IPS-18c (cell line): Measurements from ENCODE around the gene RABGAP1L.

ENCODE experiments used
- H3K4me3 ChIP-seq: 2 replicates; pipeline ENCODE4 v1.7.0; 2013; ENCODE audit warnings: low read depth, mild to moderate bottlenecking, low read length, moderate library complexity; ENCODE audit not compliant: insufficient read depth
- H3K9me3 ChIP-seq: one replicate; pipeline ENCODE4 v1.6.1; 2013; ENCODE audit warnings: mild to moderate bottlenecking, low read length, moderate library complexity; ENCODE audit not compliant: control insufficient read depth, insufficient read depth

The RABGAP1L gene

DNA sequence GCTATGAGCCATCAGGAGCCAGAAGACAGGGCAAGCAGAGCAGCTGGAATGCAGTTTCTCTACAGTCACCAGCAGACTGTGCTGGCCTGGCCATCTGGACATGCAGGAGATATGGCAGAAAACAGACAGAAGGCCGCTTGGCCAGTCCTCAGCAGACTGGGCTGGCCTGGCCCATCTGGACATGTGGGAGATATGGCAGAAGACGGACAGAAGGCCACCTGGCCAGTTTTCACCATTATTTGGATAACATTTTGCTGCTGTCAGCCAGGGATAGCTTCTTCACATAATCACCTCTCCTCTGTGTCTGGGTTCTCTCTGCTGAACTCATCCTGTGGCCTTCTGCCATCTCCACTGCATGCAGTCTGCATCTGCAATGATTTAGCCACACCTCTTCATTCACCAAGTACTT, 815.4 kb downstream of the RABGAP1L start:
- no peaks in the 10 kb centered on the region for H3K9me3 ChIP-seq
- H3K4me3 ChIP-seq, result no peak overlapping the region

DNA sequence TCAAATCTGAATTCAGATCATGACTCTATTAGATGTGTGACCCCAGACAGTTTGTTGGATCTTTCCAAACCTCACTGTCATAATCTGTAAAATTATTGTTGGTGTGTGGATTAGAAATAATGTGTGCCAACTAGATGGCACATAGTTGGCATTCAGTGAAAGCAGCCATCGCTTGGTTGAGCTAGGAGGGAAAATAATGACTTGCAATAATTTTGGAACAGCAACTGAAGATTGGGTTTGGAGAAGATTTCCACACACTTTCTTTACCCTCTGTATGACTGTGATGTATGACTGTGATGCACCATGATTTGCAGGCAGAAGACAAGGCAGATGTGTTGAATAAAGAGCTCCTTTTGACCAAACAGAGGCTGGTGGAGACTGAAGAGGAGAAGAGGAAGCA, 816.4 kb downstream of the RABGAP1L start:
- H3K9me3 ChIP-seq, result no peaks in the 10 kb centered on the region
- H3K4me3 ChIP-seq, result no peak overlapping the region

DNA sequence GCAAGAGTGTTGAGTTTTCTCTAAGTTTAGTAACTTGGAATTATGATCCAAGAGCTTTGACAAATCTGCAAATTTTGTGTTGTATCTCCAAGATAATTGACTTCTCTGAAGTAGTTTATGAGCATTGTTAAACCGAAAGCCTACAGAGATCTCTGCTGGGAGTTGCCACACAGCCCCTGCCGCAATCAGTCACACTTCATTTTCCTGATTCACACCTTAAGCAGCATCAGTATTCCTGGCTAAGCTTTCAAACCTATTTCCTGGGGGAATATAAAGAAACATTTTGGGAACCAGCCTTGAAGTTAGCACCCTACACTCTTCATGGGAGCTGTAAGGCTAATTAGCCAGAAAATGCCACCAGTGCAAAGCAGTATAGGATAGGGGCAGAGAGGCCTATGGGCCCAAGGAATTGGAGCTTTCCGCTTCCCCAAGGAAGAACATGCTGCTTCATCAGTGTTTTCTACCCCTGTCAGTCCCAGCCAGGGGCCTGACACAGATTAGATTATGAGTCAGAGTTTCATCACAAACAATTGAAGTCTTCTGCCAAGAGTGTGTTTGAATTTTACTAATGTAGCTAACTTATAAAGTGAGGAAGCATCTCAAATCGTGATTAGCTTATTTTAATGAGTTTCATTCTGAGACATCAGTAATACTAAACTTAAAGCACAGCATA, 817.3 kb downstream of the RABGAP1L start:
- Histone ChIP-seq H3K4me3 (no peak overlapping the region), H3K9me3 (no peaks in the 10 kb centered on the region)

DNA sequence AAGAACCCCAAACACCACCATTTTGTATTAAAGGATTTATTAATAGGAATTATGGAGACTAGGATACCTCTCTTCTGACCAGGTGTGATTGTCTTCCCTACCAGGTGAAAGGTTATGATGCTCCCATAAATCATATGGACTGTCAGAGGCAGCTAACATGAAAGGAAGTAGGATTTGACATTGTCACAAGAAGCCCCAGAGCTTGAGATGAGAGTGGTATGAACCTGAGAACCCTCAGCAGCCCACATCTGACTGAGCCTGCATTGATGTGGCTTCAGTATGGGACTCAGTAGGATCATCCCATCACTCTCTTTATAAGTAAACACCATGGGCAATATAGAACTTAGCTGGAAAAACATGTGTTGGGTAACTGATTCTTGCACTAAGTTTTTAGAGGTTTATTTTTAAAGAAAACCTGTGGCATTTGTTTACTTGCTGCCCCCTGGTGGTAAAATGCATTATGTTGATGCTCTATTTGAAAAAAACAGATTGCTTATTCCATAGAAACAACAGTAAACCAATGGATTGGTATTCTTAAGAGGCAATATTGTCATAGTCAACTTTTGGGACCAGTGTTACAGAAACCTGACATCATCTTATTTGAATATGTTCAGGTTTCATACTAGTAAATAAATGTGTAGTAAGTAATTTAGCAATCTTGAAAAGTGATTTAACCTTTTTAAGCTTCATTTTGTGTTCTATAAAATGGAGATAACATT, 823.8 kb downstream of the RABGAP1L start:
- Histone ChIP-seq H3K9me3 (no peaks in the 10 kb centered on the region), H3K4me3 (no peak overlapping the region)

DNA sequence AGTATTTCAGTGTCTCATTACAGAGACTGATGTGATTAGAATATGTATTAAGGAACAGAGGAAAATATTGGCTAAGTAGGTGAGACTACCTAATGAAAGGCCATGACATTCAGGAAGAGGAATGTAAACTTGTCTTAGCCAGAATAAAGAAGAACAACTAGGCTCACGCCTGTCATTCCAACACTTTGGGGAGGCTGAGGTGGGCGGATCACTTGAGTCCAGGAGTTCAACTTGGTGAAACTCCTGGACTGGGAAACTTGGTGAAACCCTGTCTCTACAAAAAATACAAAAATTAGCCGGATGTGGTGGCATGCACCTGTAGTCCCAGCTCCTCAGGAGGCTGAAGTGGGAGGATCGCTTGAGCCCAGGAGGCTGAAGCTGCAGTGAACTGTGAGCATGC, 825.6 kb downstream of the RABGAP1L start:
- H3K4me3 ChIP-seq, result no peak overlapping the region
- H3K9me3 ChIP-seq, result no peaks in the 10 kb centered on the region

DNA sequence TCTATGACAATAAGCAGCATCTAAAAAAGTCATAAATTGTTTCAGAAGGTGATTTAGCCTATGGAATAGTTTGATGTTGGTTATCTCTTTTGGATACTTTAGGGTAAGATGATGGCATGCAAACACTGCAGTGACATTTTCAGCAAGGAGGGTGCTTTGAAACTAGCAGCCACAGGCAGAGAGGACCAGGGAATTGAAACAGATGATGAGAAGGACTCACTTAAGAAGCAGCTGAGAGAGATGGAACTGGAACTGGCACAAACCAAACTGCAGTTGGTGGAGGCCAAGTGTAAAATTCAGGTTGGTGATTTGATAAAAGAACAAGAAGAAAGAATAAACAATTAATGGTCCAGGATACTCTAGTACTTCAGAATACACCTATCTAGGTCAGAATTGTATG, 829.2 kb downstream of the RABGAP1L start:
- no peak overlapping the region for H3K4me3 ChIP-seq
- no peaks in the 10 kb centered on the region for H3K9me3 ChIP-seq

DNA sequence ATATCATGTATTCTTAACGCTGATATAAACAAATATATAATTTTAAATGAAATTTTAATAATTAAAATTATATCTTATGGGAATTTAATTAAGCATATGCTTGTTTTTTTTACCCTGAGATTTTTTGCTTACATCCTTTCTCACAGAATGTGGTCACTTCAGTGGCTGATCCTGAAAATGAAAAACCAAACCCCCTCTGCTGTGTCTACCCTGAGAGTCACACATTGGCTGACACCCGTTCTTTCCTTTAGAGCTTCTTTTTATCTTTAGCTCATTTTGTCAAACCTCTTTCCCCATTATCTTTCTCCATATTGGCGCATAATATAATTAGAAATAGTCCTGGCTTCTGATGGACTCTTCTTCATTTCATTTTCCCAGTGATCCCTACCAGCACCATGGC, 829.7 kb downstream of the RABGAP1L start:
- H3K4me3 ChIP-seq, result no peak overlapping the region

DNA sequence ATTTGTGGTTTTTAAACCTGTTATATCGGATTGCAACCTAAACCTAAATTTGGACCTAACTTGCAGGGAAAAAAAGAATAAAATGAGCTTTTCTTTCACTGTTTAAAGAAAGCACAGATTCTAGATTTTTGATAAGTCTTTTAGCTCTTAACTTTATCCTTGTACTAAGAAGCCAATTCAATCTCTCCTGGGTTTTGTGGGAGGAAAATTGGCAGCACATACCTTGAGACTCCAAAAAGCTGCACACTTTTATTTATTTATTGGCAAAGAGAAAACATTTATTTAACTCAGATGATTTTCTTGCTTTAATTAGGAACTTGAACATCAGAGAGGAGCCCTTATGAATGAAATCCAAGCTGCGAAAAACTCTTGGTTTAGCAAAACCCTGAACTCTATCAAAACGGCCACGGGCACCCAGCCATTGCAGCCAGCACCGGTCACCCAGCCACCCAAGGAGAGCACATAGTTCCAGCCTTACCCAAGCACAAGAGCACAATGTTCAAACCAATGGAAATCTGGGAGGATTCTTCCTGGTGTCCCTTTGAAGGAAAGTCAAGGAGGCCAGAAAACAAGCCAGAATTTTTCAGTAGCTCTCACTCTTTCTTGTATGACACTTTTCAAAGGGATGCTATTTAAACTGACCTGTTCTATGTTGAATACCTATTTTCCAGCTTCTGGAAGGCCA, 830.4 kb downstream of the RABGAP1L start:
- Histone ChIP-seq H3K9me3 (no peaks in the 10 kb centered on the region), H3K4me3 (no peak overlapping the region)

More for the DNA sequence above, 829.7 kb downstream of the RABGAP1L start:
- H3K9me3 ChIP-seq, result no peaks in the 10 kb centered on the region

DNA sequence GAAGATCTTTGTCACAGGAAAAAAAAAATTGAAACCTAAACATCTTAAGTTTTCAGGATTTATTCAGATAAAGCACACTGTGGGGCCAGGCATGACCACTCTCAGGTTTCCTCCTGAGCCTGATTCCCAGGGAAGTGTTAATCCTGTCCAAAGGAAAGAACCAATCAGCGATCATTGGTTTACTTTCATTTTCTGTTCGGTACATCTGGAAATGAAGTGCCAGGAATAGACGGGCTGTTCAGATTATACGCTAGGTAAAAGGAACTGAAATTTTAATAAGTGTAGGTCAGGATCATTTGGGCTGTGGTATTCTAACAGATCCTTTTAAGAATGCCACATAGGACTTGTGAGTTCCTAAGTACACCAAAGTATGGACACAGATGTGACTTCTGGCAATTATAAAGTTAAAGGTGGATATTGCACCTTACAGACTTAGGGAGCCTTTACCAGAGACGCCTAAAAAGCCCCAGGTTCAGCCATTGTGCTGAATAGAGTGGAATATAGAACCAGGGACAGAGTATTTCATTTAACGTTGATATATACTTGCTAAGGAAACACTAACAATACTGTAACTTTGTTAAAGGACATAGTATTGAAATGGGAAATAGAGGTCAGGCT, 831.2 kb downstream of the RABGAP1L start:
- H3K4me3 ChIP-seq, result no peak overlapping the region
- H3K9me3 ChIP-seq, result no peaks in the 10 kb centered on the region

DNA sequence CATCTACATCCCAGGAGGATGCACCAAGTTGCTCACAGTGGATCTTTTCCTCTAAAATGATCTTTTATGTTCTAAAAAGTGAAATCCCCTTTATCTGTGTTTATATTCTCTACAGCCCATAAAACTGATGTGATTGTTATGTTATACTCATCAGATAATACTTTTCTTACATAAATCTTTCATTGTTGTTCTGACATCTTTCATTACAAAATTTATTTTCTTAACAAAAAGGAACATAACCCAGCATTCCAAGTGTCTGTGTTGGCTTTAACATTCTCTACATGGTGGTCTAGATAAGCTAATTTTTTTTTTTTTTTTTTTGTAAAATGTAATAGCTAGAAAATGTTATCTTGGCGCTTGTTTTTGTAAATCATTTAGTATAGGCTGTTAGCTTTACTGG, 832.2 kb downstream of the RABGAP1L start:
- H3K9me3 ChIP-seq, result no peaks in the 10 kb centered on the region

DNA sequence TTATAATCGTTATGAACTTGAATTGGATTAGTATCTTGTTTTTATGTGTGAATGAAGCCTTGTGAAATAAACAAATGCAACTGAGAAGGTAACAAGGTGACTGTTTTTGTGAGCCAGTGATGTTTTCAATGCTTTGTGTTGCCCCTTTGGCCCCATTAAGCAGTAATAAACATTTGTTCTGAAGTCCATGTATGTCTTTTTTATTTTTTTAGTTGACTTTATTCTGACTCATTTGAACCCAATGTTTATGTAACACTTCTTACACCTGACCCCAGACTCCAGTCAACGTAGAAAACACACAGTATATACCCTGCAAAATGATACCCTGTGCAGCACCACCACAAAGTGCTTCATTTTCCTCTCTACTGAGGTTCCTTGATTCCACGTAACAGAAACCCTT, 835.8 kb downstream of the RABGAP1L start:
- no peaks in the 10 kb centered on the region for H3K9me3 ChIP-seq
- H3K4me3 ChIP-seq, result no peak overlapping the region

More for the DNA sequence above, 832.2 kb downstream of the RABGAP1L start:
- H3K4me3 ChIP-seq, result no peak overlapping the region

DNA sequence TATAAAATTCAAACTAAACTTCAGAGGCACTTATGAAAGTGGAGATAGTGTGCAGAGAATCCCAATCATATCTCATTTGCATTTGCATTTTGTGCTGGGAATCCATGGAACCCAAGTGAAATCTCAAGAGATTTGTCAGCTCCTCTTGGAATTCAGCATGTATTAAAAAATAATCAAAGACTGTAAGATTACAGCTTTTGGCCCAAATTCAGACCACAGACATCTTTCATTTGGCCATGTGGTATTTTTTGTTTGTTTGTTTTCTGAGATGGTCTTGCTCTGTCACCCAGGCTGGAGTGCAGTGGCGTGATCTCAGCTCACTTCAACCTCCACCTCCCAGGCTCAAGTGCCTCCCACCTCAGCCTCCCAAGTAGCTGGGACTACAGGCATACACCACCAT, 836.6 kb downstream of the RABGAP1L start:
- Histone ChIP-seq H3K9me3 (no peaks in the 10 kb centered on the region), H3K4me3 (no peak overlapping the region)

DNA sequence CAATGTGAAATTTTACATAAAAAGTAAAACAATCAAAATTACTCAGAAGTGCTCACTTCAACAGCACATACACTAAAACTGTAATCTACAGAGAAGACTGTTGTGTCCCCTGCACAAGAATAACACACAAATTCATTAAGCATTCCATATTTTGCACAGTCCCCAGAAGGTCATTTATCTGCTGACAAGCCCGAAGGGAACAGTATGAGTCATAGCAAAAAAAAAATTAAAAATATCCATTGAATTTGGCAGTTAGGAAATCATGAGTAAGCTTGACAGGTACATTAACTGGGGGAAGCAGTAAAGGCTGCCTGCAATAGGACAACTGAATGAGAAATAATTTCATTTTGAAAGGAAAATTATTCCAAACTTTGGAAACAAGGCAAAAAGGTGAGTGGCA, 837.2 kb downstream of the RABGAP1L start:
- Histone ChIP-seq H3K9me3 (no peaks in the 10 kb centered on the region), H3K4me3 (no peak overlapping the region)

DNA sequence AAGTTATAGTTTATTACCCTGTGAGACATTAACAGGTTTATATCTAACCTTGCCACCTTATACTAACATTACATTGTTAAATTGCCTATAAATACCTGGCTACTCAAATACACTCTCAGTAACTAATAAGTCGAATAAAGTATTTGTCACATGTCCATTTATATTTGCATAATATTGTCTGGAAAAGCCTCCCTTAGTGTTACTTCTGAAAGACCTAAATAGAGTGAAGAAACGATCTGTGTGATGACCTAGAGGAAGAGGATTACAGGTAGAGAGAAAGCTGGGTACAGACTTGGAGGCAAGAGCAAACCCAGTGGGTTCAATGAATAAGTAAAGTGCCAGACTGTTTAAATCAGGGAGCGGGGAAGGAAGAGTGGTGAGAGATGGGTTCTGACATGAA, 837.7 kb downstream of the RABGAP1L start:
- H3K4me3 ChIP-seq, result no peak overlapping the region

DNA sequence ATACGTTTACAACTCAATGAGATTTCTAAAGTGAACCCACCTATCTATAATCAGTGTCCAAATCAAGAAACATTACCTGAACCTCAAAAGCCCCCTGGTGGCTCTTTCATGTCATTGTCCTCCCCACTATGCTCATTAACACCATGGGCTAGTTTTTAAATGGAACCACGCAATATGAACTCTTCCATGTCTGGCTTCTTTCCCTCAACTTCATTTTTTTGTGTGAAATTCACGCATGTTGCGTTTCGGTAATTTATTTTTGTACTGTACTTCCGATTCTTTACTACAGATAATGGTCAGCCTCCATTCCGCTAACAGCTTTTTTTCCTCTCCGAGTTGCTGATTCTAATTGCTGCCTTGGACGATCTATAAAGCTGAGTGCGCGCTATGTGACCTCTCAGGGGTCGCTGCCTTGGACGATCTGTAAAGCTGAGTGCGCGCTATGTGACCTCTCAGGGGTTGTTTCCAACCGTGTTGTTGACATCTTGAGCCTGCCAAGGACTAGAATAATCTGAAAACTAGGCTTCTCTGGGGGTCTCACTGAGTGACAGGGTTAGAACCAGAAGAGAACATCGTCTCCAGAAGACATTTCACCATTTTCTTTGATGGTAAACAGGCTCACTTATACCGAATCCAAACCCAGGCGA, 839.4 kb downstream of the RABGAP1L start:
- peak overlapping the region; percentile 59 for H3K4me3 ChIP-seq
- no peaks in the 10 kb centered on the region for H3K9me3 ChIP-seq

More for the DNA sequence above, 837.7 kb downstream of the RABGAP1L start:
- no peaks in the 10 kb centered on the region for H3K9me3 ChIP-seq

DNA sequence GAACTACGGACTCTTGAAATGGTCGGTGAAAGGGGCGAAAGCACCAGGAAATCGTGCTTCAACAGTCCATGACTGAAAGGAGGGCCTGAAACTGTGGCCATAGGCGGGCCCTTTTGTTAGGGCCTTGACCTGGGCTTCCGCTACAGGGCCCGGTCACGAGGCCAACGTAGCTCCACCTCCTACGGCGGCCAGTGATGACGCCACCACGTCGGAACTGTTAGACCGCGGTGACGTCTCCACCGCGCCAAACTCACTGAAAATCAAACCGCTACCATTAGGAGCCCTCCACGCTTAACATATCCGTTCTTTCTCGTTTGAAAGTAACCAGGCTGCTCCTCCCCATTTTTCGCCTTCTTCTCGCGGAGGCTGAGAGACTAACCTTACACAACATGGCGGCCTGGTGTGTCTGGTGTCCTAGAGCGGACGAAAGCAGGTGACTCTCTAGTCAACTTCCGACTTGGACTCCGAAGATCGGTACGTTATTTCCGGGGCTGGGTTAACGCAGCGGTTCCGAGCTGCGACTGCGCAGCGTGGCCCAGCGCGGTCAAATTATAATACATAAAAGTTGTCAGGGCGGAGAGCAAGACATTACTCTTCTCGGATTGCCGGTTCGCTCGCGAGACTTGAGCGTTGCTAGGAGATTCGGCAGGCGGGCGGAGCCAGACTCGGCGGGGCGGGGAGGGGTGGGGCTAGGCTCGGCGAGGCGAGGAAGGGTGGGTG, 840.1 kb downstream of the RABGAP1L start:
- H3K9me3 ChIP-seq, result no peaks in the 10 kb centered on the region
- H3K4me3 ChIP-seq, result peak overlapping the region; percentile 59
